ENCODE results near the gene OXER1. TPM values are rescaled to one million over a fixed set of nuclear protein-coding genes. Genes with fewer than 3 reads are reported as not detected.

OXER1 gene
- total and polyA plus RNA-seq, 7 experiments from 2014 or later, result 0.12 to 3.0 (median 0.36) TPM; not detected in 3

DNA sequence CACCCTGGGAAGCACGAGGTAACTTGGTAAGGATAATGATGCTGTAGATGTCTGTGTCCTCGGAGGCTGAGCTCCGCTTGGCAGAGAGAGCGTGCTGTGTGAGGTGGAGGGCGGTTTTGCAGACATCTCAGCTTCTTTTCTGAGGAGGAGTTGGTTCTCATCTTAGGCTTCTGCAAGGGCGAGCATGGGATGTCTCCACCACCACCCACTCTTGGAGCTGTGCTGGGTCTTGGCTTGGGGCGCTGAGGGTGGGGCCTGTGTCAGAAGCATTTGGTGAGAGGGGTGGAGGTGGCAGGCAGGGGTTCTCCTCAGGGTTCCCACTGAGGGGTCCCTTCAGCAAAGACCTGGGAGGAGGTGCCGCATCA is 9.2 kb downstream of the OXER1 start:
- Histone ChIP-seq H3K27me3 (ENCODE audit: control insufficient read depth in 2 of 2, insufficient read depth in 2 of 2, low read length in 2 of 2) (no peaks in the 10 kb centered on the region), H3K4me3 (ENCODE audit: low read length) (no peak overlapping the region), H3K36me3 (ENCODE audit: control insufficient read depth in 2 of 3, insufficient read depth in 3 of 3, low read length in 3 of 3) (peaks cover 0 to 20% (median 0%) of the 10 kb centered on the region in 3 experiments), H3K4me1 (ENCODE audit: control insufficient read depth in 2 of 2, insufficient read depth in 2 of 2, low read length in 2 of 2) (no peaks in the 10 kb centered on the region), H3K27ac (ENCODE audit: low read depth, low read length) (no peak overlapping the region), H3K9me3 (ENCODE audit: control insufficient read depth in 2 of 3, low read length in 3 of 3) (no peaks in the 10 kb centered on the region)
- Mint-ChIP-seq H3K27ac (no peak overlapping the region), H3K36me3 (peaks cover 5 to 65% (median 8%) of the 10 kb centered on the region in 5 donors), H3K9me3 (peaks cover 0 to 2% (median 0%) of the 10 kb centered on the region in 11 donors), H3K27me3 (no peaks in the 10 kb centered on the region), H3K4me3 (no peak overlapping the region), H3K4me1 (peaks cover 0 to 22% (median 5%) of the 10 kb centered on the region in 7 donors)
- POLR2A ChIA-PET, result no interaction called here
- intact Hi-C loops (cut with micrococcal nuclease), result no loop called here
- ATAC-seq (no peak), DNase-seq (no peak)
- CTCF ChIA-PET, result interaction anchor here (0.7 kb wide), 1 partner anchor 904 kb away, joined by 3 read pairs; no protein-coding TSS in a partner anchor

DNA sequence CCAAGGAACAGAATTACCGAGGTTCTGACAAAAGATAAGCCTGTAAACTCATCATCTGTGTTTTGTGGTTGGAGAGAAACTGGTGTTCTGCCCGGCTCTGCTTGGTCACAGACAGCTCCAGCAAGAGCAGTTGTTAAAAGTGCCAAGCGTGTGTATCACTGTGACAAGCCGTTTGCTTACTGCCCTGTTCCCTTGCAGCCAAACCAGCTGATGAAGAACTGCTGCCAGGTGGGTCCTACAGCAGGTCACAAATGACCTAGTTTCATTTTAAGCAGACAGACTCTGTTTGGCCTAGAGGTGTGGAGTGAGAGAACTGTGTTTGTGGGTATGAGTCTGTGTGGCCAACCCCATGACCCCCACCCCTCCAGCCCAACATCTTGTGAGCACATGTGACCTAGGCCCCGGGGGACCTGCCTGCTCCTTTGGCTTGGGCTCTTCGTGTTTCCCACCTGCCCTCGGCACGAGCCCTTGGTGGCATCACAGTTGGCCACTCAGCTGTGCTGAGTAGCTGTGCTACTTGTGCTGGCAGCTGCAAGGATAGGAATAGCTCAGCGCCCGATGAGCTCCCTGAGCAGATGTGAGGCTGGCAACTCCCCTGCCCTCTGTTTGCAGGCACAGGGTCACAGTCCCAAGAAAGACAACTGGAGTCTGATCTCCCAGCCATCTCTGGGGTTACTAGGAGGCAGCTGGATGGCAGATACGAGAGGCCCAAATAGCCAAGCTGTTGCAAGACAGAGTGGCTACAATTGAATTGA is 9.7 kb downstream of the OXER1 start:
- H3K27me3 Mint-ChIP-seq, result no peaks in the 10 kb centered on the region
- POLR2A ChIA-PET, result no interaction called here
- intact Hi-C loops (cut with micrococcal nuclease), result no loop called here
- Histone ChIP-seq H3K27me3 (ENCODE audit: control insufficient read depth in 2 of 2, insufficient read depth in 2 of 2, low read length in 2 of 2) (no peaks in the 10 kb centered on the region), H3K4me1 (ENCODE audit: control insufficient read depth in 2 of 2, insufficient read depth in 2 of 2, low read length in 2 of 2) (no peaks in the 10 kb centered on the region), H3K4me3 (ENCODE audit: low read length) (no peak overlapping the region), H3K9me3 (ENCODE audit: control insufficient read depth in 2 of 3, low read length in 3 of 3) (no peaks in the 10 kb centered on the region), H3K36me3 (ENCODE audit: control insufficient read depth in 2 of 3, insufficient read depth in 3 of 3, low read length in 3 of 3) (peaks cover 0 to 20% (median 0%) of the 10 kb centered on the region in 3 experiments), H3K27ac (ENCODE audit: low read depth, low read length) (no peak overlapping the region)
- DNase-seq (no peak), ATAC-seq (peak; percentile 28)
- peaks cover 5 to 63% (median 7%) of the 10 kb centered on the region in 5 donors for H3K36me3 Mint-ChIP-seq
- H3K9me3 Mint-ChIP-seq, result peaks cover 0 to 1% (median 0%) of the 10 kb centered on the region in 11 donors
- H3K4me3 Mint-ChIP-seq, result no peak overlapping the region
- H3K4me1 Mint-ChIP-seq, result peaks cover 0 to 22% (median 5%) of the 10 kb centered on the region in 7 donors
- H3K27ac Mint-ChIP-seq, result peak overlapping the region in 2 of 9 donors; percentile 55 to 62
- CTCF ChIA-PET, result interaction anchor here (0.7 kb wide), 1 partner anchor 903 kb away, joined by 3 read pairs; no protein-coding TSS in a partner anchor

DNA sequence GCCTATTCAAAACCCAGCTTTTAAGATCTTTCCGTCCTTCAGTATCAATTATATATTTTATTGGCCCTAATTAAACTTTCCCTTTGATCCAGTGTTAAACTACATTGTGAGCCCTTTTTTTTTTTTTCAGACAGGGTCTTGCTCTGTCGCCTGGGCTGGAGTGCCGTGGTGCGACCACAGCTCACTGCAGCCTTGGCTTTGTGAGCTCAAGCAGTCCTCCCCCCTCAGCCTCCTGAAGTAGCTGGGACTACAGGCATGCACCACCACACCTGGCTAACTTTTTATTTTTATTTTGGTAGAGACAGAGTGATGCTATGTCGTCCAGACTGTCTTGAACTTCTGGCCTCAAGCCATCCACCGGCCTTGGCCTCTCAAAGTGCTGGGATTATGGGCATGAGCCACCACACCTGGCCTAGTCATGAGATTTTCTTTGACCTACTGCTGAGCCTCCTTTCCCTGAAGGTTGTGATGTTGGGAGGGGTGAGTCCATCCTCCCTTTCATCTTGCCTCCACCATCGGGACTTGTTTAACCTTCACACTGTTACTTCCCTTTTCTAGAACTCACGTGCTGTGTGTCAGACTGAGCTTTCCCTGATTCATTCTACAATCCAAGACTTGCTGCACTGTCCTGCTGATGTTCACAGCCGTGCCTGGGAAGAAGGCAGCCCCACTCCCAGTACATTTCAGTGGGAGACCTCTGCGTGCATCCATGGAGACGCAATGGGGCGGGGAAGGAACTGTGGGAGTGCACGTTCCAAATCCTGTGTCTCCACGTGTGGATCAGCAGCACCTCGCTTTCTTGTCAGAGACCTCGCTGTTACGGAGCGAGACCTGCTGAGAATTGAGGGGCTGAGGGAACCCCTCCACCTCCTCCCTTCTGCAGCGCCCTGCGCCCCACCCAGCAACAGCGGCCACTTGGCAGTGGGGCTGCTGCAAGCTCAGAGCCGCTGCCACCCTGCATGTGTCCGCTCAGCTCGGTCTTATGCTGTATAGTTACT is 10.8 kb downstream of the OXER1 start:
- H3K4me1 ChIP-seq (ENCODE audit: control insufficient read depth in 2 of 2, insufficient read depth in 2 of 2, low read length in 2 of 2), result no peaks in the 10 kb centered on the region

DNA sequence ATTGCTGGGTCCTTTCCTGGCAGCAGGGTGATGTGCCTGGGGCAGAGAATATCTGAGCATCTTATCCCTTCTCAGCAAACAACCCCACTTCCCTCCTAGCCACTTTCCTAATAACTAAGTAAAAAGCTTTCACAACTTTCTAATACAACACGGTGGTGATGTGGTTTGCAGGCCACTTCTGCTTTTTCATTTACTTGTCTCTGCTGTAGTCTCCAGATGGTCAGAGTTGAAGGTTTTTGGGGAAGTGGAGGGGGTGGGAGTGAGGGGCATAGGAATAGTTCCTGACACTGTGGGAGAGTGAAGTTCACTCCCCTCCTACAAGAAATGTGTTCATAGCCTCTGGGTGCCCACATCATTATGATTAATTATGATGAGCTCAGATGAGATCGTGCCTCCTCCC is 11.6 kb downstream of the OXER1 start:
- CTCF ChIA-PET, result no interaction called here
- H3K27me3 Mint-ChIP-seq, result no peaks in the 10 kb centered on the region
- peaks cover 4 to 60% (median 7%) of the 10 kb centered on the region in 5 donors for H3K36me3 Mint-ChIP-seq

More for the DNA sequence above, 10.8 kb downstream of the OXER1 start:
- DNase-seq, result no peak
- H3K27me3 ChIP-seq (ENCODE audit: control insufficient read depth in 2 of 2, insufficient read depth in 2 of 2, low read length in 2 of 2), result no peaks in the 10 kb centered on the region
- no peak overlapping the region for H3K4me3 Mint-ChIP-seq
- ChIA-PET POLR2A (no interaction called here), CTCF (no interaction called here)
- peaks cover 0 to 15% (median 5%) of the 10 kb centered on the region in 7 donors for H3K4me1 Mint-ChIP-seq
- intact Hi-C loops (cut with micrococcal nuclease), result no loop called here
- ATAC-seq, result peak; percentile 44
- peaks cover 0 to 1% (median 0%) of the 10 kb centered on the region in 11 donors for H3K9me3 Mint-ChIP-seq
- H3K36me3 ChIP-seq (ENCODE audit: control insufficient read depth in 2 of 3, insufficient read depth in 3 of 3, low read length in 3 of 3), result peaks cover 0 to 20% (median 0%) of the 10 kb centered on the region in 3 experiments
- no peak overlapping the region for H3K27ac ChIP-seq (ENCODE audit: low read depth, low read length)
- H3K27ac Mint-ChIP-seq, result peak overlapping the region in 5 of 9 donors; percentile 7 to 52 (median 23)
- H3K9me3 ChIP-seq (ENCODE audit: control insufficient read depth in 2 of 3, low read length in 3 of 3), result no peaks in the 10 kb centered on the region
- H3K27me3 Mint-ChIP-seq, result no peaks in the 10 kb centered on the region
- peaks cover 4 to 62% (median 6%) of the 10 kb centered on the region in 5 donors for H3K36me3 Mint-ChIP-seq
- no peak overlapping the region for H3K4me3 ChIP-seq (ENCODE audit: low read length)

DNA sequence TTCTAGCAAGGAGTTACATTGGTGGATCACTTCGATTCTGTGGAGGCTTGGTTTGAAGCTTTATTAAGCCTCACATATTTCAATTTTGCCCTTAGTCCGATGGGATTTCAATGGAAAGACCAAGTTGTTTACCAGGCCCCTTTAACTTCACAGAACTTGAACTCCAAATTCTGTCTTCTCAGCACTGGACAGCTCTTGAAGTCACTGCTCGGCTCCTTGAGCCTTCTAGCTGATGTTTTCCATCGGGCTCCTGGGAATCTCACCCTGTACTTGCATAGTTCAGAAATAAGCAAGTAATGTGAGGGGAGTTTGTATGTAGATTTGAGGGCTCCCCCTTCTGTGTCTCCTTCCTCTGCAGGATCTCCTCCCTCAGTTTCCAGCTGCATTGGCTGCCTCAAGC is 15.1 kb downstream of the OXER1 start:
- DNase-seq (no peak), ATAC-seq (no peak)
- no peaks in the 10 kb centered on the region for H3K4me1 ChIP-seq (ENCODE audit: control insufficient read depth in 2 of 2, insufficient read depth in 2 of 2, low read length in 2 of 2)
- ChIA-PET CTCF (no interaction called here), POLR2A (no interaction called here)
- no peaks in the 10 kb centered on the region for H3K9me3 ChIP-seq (ENCODE audit: control insufficient read depth in 2 of 3, low read length in 3 of 3)
- Mint-ChIP-seq H3K4me1 (peaks cover 0 to 15% (median 2%) of the 10 kb centered on the region in 7 donors), H3K9me3 (peaks cover 0 to 1% (median 0%) of the 10 kb centered on the region in 11 donors), H3K36me3 (peaks cover 3 to 61% (median 7%) of the 10 kb centered on the region in 5 donors), H3K4me3 (no peak overlapping the region), H3K27ac (no peak overlapping the region), H3K27me3 (no peaks in the 10 kb centered on the region)
- H3K27ac ChIP-seq (ENCODE audit: low read depth, low read length), result no peak overlapping the region
- H3K27me3 ChIP-seq (ENCODE audit: control insufficient read depth in 2 of 2, insufficient read depth in 2 of 2, low read length in 2 of 2), result no peaks in the 10 kb centered on the region
- no peak overlapping the region for H3K4me3 ChIP-seq (ENCODE audit: low read length)
- intact Hi-C loops (cut with micrococcal nuclease), result no loop called here
- H3K36me3 ChIP-seq (ENCODE audit: control insufficient read depth in 2 of 3, insufficient read depth in 3 of 3, low read length in 3 of 3), result peaks cover 0 to 19% (median 0%) of the 10 kb centered on the region in 3 experiments

More for the DNA sequence above, 11.6 kb downstream of the OXER1 start:
- Mint-ChIP-seq H3K4me1 (peaks cover 0 to 15% (median 5%) of the 10 kb centered on the region in 7 donors), H3K27ac (peak overlapping the region in 4 of 9 donors; percentile 7 to 52 (median 30)), H3K4me3 (no peak overlapping the region), H3K9me3 (peaks cover 0 to 1% (median 0%) of the 10 kb centered on the region in 11 donors)
- Histone ChIP-seq H3K4me1 (ENCODE audit: control insufficient read depth in 2 of 2, insufficient read depth in 2 of 2, low read length in 2 of 2) (no peaks in the 10 kb centered on the region), H3K9me3 (ENCODE audit: control insufficient read depth in 2 of 3, low read length in 3 of 3) (no peaks in the 10 kb centered on the region), H3K36me3 (ENCODE audit: control insufficient read depth in 2 of 3, insufficient read depth in 3 of 3, low read length in 3 of 3) (peaks cover 0 to 22% (median 0%) of the 10 kb centered on the region in 3 experiments), H3K27ac (ENCODE audit: low read depth, low read length) (no peak overlapping the region), H3K4me3 (ENCODE audit: low read length) (no peak overlapping the region), H3K27me3 (ENCODE audit: control insufficient read depth in 2 of 2, insufficient read depth in 2 of 2, low read length in 2 of 2) (no peaks in the 10 kb centered on the region)
- POLR2A ChIA-PET, result no interaction called here
- no peak for DNase-seq
- intact Hi-C loops (cut with micrococcal nuclease), result no loop called here
- ATAC-seq, result peak; percentile 83

DNA sequence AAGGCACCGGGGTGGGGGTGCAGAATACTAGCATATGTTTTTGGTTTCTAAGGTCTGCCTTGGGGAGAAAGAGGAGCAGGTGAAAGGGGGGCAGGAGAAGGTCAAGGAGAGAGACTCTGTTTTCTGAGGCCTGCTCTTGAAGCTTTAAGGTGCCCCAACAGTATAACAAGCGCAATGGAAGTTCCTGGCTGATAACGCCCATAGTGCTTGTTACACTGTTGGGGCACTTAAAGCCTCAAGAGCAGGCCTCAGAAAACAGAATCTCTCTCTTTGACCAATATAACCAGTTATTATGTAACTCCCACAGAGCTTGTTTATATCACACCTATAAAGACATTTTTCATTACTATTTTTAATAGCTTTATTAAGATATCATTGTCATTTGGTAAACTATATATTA is 16.5 kb downstream of the OXER1 start:
- H3K9me3 ChIP-seq (ENCODE audit: control insufficient read depth in 2 of 3, low read length in 3 of 3), result no peaks in the 10 kb centered on the region
- Mint-ChIP-seq H3K9me3 (peaks cover 0 to 5% (median 0%) of the 10 kb centered on the region in 11 donors), H3K4me3 (no peak overlapping the region), H3K36me3 (peaks cover 3 to 57% (median 16%) of the 10 kb centered on the region in 5 donors), H3K4me1 (peaks cover 0 to 9% (median 0%) of the 10 kb centered on the region in 7 donors), H3K27me3 (no peaks in the 10 kb centered on the region), H3K27ac (peak overlapping the region in 1 of 9 donors; percentile 30)
- ChIA-PET POLR2A (no interaction called here), CTCF (no interaction called here)
- no peak for DNase-seq
- peaks cover 0 to 11% (median 0%) of the 10 kb centered on the region in 3 experiments for H3K36me3 ChIP-seq (ENCODE audit: control insufficient read depth in 2 of 3, insufficient read depth in 3 of 3, low read length in 3 of 3)
- no peak overlapping the region for H3K27ac ChIP-seq (ENCODE audit: low read depth, low read length)
- H3K4me3 ChIP-seq (ENCODE audit: low read length), result no peak overlapping the region
- no peaks in the 10 kb centered on the region for H3K4me1 ChIP-seq (ENCODE audit: control insufficient read depth in 2 of 2, insufficient read depth in 2 of 2, low read length in 2 of 2)
- ATAC-seq, result no peak
- H3K27me3 ChIP-seq (ENCODE audit: control insufficient read depth in 2 of 2, insufficient read depth in 2 of 2, low read length in 2 of 2), result no peaks in the 10 kb centered on the region
- intact Hi-C loops (cut with micrococcal nuclease), result no loop called here

Measured in naive thymus-derived CD4-positive, alpha-beta T cell (primary cell).